SH-SY5Y (cell line): Measurements from ENCODE around the gene SLC35E1.

Experiments
- GATA2 ChIP-seq: IDR thresholded peaks from 2 replicates; pipeline ENCODE4 v1.6.1; 2011; ENCODE audit warnings: mild to moderate bottlenecking, low read depth, low read length
- GATA3 ChIP-seq: IDR thresholded peaks from 2 replicates; pipeline ENCODE4 v1.6.1; 2011; ENCODE audit warnings: low read depth, mild to moderate bottlenecking, low read length, moderate library complexity

Gene SLC35E1

DNA sequence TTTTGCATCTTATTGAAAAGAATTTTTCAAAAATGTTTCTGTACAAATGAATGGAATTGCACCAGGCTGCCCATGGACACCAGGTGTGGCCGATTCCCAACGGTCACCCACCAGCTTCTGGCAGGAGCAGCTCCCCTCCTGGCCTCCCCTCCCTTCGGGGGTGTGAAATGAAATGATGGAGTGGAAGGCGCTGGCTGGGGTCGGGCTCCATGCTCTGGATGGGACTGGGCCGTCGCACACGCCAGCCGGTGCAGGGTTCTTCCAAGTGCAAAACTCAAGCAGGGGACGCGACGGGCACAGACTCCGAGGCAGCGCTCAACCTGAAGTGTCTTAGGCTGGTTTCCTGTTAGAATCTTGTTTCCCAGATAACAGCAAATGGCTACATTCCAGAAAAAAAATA, 54.2 kb downstream of the SLC35E1 start:
- TF ChIP-seq GATA2 (no peak), GATA3 (no peak)

DNA sequence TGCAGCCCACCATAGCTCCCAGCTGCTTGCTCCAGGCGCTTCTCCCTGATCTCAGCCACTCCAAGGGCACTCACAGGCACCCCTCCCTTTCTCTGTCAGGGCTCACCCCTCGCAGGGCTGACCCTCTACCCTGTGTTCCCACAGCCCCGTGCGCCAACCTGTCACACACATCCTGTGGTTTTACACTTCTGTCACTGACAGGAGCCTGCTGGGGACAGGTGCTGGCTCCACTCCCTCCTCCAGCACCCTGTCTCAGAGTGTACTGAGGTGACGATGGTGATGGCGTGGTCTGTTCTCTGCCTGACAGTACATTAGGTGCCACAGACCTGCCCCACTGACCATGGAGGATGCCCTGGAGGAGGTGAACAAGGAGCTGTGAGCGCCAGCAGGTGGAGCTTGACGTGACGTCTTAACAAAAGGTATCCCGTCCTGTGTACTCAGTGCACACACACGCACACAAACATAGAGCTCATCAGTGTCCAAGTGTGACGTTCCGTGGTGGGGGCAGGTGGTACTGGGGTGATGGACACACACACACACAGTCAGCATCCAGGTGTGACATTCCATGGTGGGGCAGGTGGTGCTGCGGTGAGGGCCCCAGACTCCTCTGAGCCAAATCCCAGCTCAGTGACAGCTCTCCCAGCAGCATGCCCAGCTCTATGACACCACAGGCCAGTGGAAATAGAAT, 55.1 kb downstream of the SLC35E1 start:
- TF ChIP-seq GATA3 (no peak), GATA2 (no peak)

DNA sequence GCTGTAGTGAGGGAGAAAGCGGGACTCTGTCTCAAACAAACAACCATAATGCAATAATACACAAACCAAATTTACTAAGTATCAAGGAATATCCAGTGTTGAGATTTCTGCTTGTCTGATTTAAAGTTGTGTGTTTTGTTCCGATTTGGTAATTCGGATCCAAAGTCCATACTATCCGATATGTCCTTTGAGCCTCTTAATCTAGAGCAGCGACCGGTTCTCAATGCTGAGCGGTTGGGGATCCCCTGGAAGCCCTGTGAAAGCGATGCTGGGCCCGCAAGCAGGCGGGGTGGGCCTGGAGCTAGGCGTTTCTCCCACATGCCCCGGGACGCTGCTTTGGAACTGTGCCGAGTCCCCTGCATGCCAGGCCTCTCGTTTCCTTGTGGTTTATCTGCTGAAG, 55.8 kb downstream of the SLC35E1 start:
- no peak for TF ChIP-seq GATA2
- TF ChIP-seq GATA3, result no peak

DNA sequence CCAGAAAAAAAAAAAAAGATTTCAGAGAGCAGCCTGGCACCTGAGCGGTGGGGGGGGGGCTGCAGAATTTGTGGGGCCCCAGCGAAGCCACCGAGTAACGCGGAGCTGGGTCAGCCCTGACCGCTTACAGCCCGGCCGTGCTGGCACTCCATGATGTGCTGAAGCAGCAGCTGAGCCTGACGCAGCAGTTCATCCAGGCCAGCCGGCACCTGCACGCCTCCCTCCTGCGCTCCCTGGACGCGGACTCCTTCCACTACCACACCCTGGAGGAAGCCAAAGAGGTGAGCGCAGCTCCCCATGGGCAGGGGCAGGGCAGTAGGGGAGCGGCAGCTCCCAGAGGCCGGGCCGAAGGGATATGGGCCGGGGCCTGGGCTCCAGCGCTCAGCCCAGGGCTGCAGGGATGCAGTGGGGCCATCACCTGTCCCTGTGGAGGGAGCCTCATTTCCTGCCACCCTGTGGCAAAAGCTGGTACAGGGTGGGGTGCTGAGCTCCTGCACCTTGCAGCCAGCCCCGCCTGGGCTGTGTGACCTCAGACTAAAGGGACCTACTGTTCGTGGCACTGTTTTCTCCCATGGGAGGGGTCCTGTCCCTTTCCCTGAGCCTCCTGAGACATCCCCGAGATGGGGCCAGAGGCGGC, 57.7 kb downstream of the SLC35E1 start:
- TF ChIP-seq GATA2 (no peak), GATA3 (no peak)

DNA sequence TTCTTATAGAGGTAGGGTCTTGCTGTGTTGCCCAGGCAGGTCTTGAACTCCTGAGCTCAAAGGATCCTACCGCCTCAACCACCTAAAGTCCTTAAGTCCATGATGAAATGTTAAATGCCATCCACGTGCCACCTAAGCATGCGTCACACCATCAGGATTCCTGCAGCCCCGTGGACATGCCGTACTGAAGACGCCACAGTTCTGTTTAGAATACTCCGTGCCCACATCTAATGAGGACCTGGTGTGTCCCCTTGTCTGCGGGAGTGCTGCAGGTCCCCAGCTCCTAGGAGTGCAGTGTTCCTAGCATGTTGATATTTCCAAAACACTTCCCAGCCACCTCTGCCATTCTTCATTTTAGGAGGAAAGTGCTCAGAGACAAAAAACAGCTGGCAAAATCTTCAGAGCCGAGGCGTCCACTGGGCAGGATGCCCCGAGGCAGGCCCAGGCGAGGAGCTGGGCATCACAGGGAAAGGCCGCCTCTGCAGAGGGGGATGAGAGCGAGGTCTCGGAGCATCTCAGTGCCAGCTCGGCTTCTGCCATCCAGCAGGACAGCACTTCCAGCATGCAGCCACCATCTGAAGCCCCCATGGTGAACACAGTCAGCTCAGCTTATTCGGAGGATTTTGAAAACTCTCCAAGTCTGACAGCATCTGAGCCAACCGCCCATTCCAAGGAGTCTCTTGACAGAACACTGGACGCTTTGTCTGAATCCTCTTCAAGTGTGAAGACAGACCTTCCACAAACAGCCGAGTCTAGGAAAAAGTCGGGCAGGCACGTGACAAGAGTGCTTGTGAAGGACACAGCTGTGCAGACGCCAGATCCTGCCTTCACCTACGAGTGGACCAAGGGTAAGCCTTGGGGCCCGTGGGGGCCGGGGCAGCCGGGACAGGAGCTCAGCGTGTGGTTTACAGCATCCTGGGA, 62.8 kb downstream of the SLC35E1 start:
- no peak for TF ChIP-seq GATA2
- no peak for TF ChIP-seq GATA3

DNA sequence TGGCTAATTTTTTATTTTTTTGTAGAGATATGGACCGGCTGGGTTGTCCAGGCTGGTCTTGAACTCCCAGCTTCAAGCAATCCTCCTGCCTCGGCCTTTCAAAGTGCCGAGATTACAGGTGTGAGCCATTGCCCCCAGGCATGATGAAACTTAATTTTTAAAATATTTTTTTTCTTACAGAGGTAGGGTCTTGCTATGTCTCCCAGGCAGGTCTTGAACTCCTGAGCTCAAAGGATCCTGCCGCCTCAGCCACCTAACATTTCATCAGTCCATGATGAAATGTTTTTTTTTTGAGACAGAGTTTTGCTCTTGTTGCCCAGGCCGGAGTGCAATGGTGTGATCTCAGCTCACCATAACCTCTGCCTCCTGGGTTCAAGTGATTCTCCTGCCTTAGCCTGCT, 63.7 kb downstream of the SLC35E1 start:
- TF ChIP-seq GATA3 (no peak), GATA2 (no peak)

DNA sequence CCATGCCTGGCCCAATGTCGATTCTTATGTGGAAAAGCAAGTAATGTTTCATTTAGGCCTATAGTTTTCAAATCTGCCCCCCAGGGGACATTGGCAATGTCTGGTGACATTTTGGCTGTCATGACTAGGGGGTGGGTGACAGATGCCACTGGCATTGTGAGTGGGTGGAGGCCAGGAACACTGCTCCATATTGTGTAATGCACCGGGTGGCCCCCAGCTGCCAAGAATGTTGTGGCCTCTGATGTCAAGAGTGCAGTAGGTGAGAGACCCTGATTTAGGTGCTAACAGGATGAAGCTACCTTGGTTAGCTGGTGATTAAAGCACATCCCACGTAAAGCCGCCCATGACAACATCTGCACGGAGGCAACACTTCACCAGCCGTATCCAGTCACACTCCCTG, 65.3 kb downstream of the SLC35E1 start:
- no peak for TF ChIP-seq GATA2
- no peak for TF ChIP-seq GATA3

DNA sequence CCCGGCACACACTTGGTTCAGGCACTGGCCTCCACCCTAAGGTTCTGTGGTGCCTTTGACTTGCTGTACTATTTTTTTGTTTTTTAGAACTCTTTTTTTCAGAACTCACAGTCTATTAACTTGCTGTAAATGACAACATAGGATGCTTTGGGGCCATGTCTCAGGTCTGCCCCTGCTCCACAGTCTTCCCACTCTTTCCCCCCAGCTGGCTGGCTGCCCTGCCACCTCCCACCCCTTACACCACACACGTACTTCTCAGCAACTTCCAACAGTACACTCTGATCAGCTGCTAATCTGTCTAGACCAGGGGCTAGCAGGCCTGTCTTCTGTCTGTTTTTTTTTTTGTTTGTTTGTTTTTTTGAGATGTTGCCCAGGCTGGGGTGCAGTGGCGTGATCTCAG, 67.9 kb downstream of the SLC35E1 start:
- no peak for TF ChIP-seq GATA2
